GM04504 (cell line): ENCODE results near the gene MT1H.

Experiments used
- DNase-seq: peaks from one replicate; pipeline ENCODE4 v3.0.0-alpha.2; 2012; ENCODE audit warnings: low read depth

MT1H gene

DNA sequence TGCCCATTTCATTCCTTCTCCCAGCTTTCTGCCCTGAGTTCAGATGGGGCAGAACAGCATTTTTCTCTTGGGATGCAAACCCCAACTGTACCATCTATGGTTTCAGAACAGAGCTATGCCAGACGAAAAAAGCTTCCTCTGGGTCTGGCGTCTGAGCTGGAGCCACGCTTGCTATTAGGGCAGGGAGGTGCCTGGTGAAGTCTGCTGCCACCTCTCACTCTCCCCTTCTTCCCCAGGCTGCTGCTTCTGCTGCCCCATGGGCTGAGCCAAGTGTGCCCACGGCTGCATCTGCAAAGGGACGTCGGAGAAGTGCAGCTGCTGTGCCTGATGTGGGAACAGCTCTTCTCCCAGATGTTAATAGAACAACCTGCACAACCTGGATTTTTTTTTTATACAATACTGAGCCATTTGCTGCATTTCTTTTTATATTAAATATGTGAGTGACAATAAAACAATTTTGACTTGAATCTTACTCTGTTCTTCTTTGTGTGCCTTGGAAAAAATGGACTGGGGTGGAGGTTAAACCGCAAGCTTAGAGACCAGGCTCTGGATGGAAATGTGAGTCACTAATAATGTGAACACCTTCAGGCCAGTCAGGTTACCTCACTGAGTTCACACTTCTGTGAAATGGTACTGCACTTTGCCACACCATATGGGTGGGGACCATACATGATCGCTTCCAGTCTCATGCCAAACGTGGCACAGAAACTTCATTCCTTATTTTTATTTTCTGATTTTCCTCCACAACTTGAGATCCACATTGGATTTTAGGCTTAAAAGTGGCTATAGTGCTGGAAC lies 32.8 kb upstream of the MT1H start:
- DNase-seq: no peak

DNA sequence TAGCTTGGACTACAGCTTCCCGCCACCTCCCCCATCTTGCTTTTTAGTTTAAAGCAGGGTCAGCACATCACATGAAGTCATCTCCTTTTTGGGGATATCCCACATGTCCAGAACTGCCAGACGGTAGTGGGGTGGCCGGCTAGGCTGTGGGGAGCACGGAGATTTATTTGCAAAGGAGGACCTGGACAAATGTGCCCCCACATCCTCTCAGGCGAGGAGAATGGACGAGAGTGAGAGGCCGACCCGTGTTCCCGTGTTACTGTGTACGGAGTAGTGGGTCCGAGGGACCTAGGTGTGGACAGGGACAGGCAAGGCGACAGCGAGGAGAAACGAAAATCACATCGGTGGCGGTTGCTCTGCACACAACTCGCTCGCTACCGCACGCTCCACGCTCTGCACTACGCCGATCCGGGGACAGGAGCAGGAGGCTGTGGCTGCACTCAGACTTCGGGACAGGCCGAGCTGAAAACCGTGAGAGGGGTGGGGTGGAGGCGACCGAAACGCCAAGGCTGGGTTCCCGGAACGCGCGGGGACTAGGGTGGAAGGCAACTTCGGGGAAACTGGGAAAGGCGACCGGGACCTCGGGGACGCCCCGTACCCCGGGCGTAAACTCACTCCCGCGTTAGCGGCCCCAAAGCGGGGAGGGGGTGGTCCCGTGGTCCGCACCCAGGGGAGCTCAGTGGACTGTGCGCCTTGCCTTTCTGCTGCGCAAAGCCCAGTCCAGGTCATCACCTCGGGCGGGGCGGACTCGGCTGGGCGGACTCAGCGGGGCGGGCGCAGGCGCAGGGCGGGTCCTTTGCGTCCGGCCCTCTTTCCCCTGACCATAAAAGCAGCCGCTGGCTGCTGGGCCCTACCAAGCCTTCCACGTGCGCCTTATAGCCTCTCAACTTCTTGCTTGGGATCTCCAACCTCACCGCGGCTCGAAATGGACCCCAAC lies 31.5 kb upstream of the MT1H start, which contains the start of gene MT1A:
MT1A (plus strand) TSS at position 853 of the 937 bp plus-strand sequence; CDS start at position 926, 73 bp downstream.
- no peak for DNase-seq

- no peak for DNase-seq
These were observed 30.6 kb upstream of the MT1H start for GRCh38 chr16:56639045-56639444.

DNA sequence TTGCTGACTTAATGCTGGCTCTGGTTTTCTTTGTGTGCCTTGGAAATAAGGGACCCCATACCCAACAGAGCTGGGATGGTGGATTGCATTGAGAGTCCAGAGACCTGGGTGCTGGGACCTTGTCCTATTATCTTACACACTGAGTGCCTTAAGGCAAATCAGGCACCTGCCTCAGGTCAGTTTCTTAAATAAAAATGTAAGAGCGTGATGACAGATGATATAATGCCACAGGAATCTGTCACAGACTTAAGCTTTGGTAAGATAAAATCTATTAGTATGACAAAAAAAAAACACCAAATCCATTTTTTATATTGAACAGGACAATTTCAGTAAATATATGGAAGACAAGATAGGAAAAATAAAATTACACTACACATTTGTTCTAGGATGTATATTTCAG lies 29.5 kb upstream of the MT1H start:
- DNase-seq: no peak

GRCh38 chr16:56641166-56641565 lies 28.4 kb upstream of the MT1H start:
- no peak for DNase-seq

DNA sequence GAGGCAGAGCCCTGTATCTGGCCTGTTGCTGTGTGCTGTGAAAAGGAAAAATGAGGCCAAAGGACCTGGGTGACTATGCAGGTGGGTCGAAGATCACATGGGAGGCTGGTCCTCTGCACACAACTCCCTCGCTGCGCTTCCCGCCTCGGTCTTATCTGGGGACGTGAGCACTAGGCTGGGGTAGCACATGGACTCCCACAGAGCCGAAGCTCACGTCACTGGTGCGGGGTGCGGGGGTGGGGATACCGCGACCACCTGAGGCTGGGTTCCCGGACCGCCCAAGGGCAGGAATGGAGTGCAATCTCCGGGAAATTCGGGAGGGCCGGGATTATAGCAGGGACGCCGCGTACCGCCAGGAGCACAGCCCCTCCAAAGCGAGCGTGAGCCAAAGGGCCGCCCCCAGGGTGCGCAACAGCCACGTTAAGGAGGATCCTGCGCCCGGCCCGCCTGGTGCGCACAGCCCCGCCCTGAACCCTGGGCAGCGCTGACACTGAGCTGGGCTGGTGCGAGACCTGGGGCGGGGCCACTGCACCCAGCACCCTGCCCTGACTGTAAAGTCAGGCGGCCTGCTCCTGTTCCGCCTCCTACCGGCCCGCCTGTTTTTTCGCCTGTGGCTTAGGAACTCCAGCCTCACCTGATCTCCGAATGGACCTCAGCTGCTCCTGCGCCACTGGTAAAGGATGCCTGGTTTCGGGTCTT lies 26.4 kb upstream of the MT1H start:
- DNase-seq: no peak

DNA sequence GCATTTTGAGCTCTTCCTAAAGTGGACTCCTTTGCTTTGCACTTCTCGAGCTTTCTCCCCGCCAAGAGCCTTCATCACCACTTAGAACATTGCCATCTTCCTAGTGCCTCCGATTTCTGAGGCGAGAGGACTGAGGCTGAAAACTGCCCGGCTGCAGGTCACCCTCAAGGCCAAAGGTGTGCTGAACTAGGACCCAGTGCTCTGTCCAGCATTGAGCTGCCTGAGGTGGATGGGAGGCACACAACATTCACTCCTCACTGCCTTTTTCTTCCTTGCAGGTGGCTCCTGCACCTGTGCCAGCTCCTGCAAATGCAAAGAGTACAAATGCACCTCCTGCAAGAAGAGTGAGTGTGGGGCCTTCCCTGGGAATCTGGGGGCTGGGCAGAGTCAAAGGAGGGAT lies 25.8 kb upstream of the MT1H start:
- no peak for DNase-seq

- no peak for DNase-seq
These were observed 24.3 kb upstream of the MT1H start for GRCh38 chr16:56645311-56645710.

GRCh38 chr16:56645838-56646237 lies 23.8 kb upstream of the MT1H start:
- DNase-seq: no peak

DNA sequence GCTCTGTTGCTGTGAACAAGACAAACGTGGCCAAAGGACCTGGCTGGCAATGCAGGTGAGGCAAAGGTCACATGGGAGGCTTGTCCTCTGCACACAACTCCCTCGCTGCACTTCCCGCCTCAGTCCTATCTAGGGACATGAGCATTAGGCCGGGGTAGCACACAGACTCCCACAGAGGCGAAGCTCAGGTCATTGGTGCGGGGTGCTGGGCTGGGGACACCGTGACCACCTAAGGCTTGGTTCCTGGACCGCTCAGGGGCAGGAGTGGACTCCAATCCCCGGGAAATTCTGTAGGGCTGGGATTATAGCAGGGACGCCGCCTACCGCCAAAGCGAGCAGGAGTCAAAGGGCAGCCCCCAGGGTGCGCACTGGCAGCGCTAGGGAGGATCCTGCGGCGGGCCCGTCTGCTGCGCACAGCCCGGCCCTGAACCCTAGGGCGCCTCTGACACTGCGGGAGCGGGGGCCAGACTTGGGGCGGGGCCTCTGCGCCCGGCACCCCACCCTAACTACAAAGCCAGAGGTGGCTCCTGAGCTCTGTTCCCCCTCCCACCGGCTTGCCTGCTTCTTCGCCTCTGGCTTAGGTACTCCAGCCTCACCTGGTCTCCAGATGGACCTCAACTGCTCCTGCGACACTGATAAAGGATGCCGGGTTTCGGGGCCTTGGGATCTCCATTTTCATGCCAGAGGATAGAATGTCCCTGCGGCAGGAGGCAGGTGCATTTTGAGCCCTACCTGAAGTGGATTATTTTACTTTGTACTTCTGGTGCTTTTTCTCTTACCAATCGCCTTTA lies 21.8 kb upstream of the MT1H start:
- no peak for DNase-seq

DNA sequence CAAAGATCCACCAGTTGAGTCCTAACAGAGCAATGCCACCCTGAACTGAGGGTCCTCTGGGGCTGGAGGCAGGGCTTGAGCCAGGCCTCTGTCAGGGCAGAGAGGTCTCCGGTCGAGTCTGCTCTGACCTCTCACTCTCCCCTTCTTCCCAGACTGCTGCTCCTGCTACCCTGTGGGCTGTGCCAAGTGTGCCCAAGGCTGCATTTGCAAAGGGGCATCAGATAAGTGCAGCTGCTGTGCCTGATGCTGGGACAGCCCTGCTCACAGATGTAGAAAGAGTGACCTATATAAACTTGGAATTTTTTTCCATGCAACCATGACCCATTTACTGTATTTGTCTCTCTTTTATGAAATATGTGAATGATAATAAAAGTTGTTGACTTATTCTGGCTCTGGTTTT lies 20.3 kb upstream of the MT1H start:
- DNase-seq: no peak

DNA sequence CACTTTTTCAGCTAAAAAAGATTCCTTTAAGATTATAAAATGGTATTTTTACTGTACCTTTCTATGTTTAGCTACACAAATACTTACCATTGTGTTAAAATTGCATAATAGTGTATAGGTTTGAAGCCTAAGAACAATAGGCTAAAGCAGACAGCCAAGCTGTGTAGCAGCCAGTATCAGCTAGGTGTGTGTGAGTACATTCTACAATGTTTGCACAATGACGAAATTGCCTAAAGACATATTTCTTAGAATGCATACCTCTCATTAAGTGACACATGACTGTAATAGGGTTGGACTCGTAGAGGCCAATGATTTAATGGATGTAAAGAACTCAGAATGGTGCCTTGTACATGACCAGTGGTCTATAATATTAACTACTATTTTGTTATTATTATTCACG lies 19.8 kb upstream of the MT1H start:
- no peak for DNase-seq

GRCh38 chr16:56651586-56651985 lies 18.0 kb upstream of the MT1H start, which contains the start of gene MT1B:
MT1B (plus strand) TSS chr16:56651886; CDS start chr16:56651954, 68 bp downstream.
- no peak for DNase-seq

GRCh38 chr16:56652600-56652999 lies 17.0 kb upstream of the MT1H start:
- no peak for DNase-seq

- DNase-seq: no peak
These were observed 16.4 kb upstream of the MT1H start for GRCh38 chr16:56653218-56653617.

DNA sequence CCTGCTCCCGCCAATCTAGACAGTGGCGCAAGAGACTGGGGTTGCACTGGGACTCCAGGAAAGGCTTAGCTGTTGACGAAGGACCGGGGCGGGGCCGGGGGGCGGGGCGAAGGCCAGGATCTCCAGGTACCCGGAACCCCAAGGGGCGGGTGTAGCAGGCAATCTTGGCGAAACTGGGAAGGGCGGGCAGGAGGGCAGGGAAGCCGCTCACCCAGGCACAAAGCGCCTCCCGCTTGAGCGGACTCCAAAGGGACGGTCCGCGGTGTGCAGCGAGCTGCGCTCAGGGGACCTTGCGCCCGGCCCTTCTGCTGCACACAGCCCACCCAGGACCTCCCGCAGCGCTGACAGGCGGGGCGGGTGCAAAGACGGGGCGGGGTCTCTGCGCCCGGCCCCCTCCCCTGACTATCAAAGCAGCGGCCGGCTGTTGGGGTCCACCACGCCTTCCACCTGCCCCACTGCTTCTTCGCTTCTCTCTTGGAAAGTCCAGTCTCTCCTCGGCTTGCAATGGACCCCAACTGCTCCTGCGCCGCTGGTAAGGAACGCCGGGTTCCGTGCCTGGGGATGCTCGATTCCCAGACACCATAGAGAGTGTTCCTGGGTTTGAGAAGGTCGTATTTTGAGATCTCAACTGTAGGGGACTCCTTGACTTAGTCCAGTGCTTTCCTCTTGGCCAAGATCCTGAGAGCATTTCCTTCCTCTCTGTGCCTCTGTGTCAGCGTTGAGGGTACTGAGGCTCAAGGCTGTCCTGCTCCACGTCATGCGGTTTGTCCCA lies 11.9 kb upstream of the MT1H start, which contains the start of gene MT1F:
MT1F (plus strand) TSS at position 405 of the 772 bp plus-strand sequence; CDS start at position 505, 100 bp downstream.
- DNase-seq: no peak

GRCh38 chr16:56658327-56658875 lies 11.2 kb upstream of the MT1H start:
- DNase-seq: no peak

DNA sequence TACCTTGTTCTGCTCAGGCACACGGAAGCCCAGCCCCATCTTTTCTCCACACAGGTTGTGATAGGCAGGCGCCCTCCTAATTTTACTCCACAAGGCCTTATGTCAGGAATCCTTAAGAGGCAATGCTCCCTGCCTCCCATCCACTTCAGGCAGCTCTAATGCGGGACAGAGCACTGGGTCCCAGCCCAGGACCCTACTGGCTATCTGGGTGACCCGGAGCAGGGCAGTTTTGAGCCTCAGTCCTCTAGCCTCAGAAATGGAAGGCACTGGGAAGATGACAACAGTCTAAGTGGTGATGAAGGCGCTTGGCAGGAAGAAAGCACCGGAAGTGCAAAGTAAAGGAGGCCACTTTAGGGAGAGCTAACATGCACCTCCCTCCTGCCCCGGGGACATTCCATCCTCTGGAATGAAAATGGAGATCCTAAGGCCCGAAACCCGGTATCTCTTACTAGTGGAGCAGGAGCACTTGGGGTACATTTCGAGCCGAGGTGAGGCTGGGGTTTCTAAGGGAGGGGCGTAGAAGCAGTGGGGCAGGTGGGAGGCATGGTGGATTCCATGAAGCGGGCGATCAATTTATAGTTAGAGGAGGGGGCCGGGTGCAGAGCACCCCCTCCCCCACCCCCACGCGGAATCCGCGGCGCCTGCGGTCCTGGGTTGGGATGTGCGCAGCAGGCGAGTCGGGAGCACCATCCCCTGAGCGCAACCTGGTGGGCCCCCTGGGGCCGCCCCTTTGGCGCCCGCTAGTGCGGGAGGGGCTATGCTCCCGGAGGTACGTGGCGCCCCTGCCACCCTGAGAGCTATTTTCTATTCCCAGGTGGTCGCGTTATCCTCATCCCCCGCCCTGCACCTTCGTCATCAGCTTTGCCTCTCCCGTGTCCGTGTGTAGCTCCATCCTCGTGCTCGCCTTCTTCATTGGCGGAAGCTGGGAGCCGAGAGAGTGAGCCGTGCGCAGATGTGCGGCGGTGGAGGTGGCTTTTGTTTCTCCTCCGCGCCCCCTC lies 7.0 kb upstream of the MT1H start:
- no peak for DNase-seq

GRCh38 chr16:56664506-56664905 lies 5.1 kb upstream of the MT1H start:
- no peak for DNase-seq
